GM23338 (cell line): Measurements from ENCODE around the gene SPIRE2.

Source experiments
- CREB1 ChIP-seq: fragments of 250-450 bp; sonication (Bioruptor Pico); IDR thresholded peaks from 2 replicates; pipeline ENCODE4 v1.5.0; 2020; ENCODE audit warnings: low read depth, mild to moderate bottlenecking, moderate library complexity
- CTCF ChIP-seq, 2 experiments: fragments of 200-600 bp in 1 of 2; sonication (generic) in 1 of 2; conservative IDR thresholded peaks; 2 replicates each; pipeline versions ENCODE4 v1.5.1 to v1.6.1; 2016 to 2017; ENCODE audit warnings: antibody characterized with exemption in 2 of 2, low read depth in 2 of 2, mild to moderate bottlenecking in 2 of 2, moderate library complexity in 1 of 2
- EZH2 ChIP-seq: fragments of 200-600 bp; sonication (generic); IDR thresholded peaks from one replicate; pipeline ENCODE4 v1.8.0; 2017; ENCODE audit warnings: antibody characterized with exemption, mild to moderate bottlenecking, low read depth; ENCODE audit not compliant: unreplicated experiment
- EZH2phosphoT487 ChIP-seq: fragments of 200-600 bp; sonication (generic); IDR thresholded peaks from one replicate; pipeline ENCODE4 v1.8.1; 2018; ENCODE audit warnings: antibody characterized with exemption; ENCODE audit not compliant: unreplicated experiment
- POLR2AphosphoS5 ChIP-seq: IDR thresholded peaks from 2 replicates; pipeline ENCODE4 v1.6.1; 2016; ENCODE audit warnings: antibody characterized with exemption, low read depth

DNA sequence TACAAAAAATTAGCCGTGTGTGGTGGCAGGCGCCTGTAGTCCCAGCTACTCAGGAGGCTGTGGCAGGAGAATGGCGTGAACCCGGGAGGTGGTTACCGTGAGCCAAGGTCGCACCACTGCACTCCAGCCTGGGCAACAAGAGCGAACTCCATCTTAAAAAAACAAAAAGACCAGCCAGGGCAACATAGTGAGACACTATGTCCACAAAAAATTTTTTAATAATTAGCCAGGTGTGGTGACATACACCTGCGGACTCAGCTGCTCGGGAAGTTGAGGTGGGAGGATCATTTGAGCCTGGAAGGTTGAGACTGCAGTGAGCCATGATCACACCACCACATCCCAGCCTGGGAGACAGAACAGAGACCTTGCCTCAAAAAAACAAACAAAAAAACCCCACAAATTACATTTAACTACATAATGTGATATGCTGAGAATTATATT is 40.9 kb upstream of the SPIRE2 start:
- TF ChIP-seq CTCF (conservative IDR thresholded peaks at IDR 0.05; ENCODE audit: low read depth in 2 of 2), result no peak
- TF ChIP-seq EZH2phosphoT487, result no peak
- no peak for TF ChIP-seq POLR2AphosphoS5
- no peak for TF ChIP-seq CREB1 (CRISPR knock-in tag)
- no peak for TF ChIP-seq EZH2
